Activated naive CD4-positive, alpha-beta T cell treated with anti-CD3 and anti-CD28 coated beads for 36 hours (primary cell): Measurements from ENCODE around the gene ADAMTS10. TPM values are rescaled to one million over a fixed set of nuclear protein-coding genes. Genes with fewer than 3 reads are reported as not detected.
"Not testable (repeated sequence)": the region's sequence is repeated elsewhere in the genome, so short reads cannot be mapped to it uniquely, and the experiment has no call there.

Source experiments
- CTCF ChIA-PET: fragments of 350-600 bp; sonication (Branson Sonifier 250); formaldehyde crosslinking; loops from one replicate; lab custom pipeline; 2021; ENCODE audit warnings: antibody characterized with exemption; lab: Charles Lee
- DNase-seq: peaks from one replicate; pipeline ENCODE4 v3.0.0-alpha.2; 2020
- H3K27ac Mint-ChIP-seq: one replicate; pipeline ENCODE4 v1.8.0; 2021; ENCODE audit warnings: mild to moderate bottlenecking, mixed read lengths
- H3K27me3 Mint-ChIP-seq: one replicate; pipeline ENCODE4 v1.8.0; 2021; ENCODE audit warnings: low read depth, mixed read lengths
- H3K36me3 Mint-ChIP-seq: one replicate; pipeline ENCODE4 v1.8.0; 2021; ENCODE audit warnings: low read depth, mixed read lengths
- H3K4me1 Mint-ChIP-seq: one replicate; pipeline ENCODE4 v1.8.0; 2021; ENCODE audit warnings: low read depth, mixed read lengths
- H3K4me3 Mint-ChIP-seq: one replicate; pipeline ENCODE4 v1.8.0; 2021; ENCODE audit warnings: mild to moderate bottlenecking, moderate library complexity, mixed read lengths
- H3K9me3 Mint-ChIP-seq: one replicate; pipeline ENCODE4 v1.8.0; 2021; ENCODE audit warnings: mixed read lengths
- intact Hi-C: fragments of 100-400 bp; cut with micrococcal nuclease; formaldehyde crosslinking; loops from one replicate; pipeline ENCODE4 v1.15.1; 2023
- total RNA-seq, 2 experiments: library from RNA; stranded (reverse); gene quantifications; one replicate each; pipeline ENCODE4 v1.2.3, GENCODE V29; 2021

Gene ADAMTS10
- total RNA-seq, 2 experiments from 2014 or later: 3.3 to 3.5 TPM

DNA sequence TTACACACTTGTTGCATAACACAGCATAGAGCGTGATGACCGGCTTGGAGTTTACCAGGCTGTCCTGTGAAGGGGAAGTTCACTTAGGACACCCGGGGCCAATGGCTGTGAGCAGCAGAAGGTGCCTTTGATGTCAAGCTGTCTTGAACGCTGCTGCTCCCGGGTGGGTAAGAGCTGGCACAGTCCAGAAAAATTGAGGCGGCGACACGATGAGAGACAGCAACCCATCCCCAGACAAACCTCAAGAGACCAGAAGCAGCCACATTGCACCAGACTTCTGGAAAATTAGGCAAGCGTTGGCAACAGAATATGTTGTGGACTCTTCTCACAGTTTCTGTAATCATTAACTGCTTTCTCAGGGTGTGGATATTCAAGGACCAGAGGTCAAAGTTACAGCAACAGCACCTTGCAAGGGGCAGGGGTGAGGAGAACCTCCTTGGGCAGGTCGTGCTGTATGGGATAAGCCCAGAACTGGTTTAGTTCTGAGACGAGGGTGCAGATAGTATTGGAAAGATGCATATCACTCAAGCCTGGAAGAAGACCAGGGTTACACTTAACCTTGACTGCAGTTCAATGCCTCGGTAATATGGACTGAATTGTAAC lies 30.0 kb upstream of the ADAMTS10 start:
- H3K27me3 Mint-ChIP-seq: peaks cover 12% of the 10 kb centered on the region
- no peak for DNase-seq
- peaks cover 2% of the 10 kb centered on the region for H3K9me3 Mint-ChIP-seq
- H3K36me3 Mint-ChIP-seq: no peaks in the 10 kb centered on the region
- H3K27ac Mint-ChIP-seq: no peak overlapping the region
- intact Hi-C loops: no loop called here
- CTCF ChIA-PET: interaction anchor here (1.0 to 4.5 kb wide), 3 partner anchors 18 to 61 kb away, joined by 4 to 39 read pairs (median 4); no protein-coding TSS in a partner anchor
- H3K4me3 Mint-ChIP-seq: no peak overlapping the region
- peaks cover 4% of the 10 kb centered on the region for H3K4me1 Mint-ChIP-seq

DNA sequence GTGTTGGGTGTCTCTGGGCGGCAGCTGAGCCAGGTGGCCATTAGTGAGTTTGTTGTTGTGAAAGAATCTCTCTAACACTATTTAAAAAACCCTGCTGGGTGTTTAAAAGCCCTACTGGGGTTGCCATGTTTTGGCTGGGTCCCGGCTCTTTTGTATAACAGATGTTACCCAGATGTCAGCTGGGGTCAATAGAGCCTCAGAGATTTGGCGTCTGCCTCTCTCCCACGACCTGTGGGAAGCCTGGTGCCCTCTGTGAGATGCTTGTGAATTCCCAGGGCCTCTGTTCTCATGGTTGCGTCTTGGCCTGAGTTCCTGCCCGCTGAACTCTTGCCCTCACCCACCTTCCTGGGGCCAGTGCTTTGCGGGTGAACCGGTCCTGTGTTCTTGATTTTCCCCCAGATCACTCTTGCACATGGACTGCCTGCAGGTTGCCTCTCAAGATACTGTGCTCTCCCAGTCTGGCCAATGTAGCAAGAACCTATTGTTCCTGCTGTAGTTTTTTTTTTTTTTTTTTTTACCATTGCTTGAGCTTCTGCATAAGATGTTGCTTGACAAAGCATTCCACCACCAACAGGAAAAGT lies 29.4 kb upstream of the ADAMTS10 start:
- no peak overlapping the region for H3K27ac Mint-ChIP-seq
- DNase-seq: no peak
- peaks cover 12% of the 10 kb centered on the region for H3K27me3 Mint-ChIP-seq
- CTCF ChIA-PET: interaction anchor here (1.0 to 1.1 kb wide), 2 partner anchors 24 to 58 kb away, joined by 4 to 6 read pairs; no protein-coding TSS in a partner anchor
- H3K36me3 Mint-ChIP-seq: no peaks in the 10 kb centered on the region
- H3K9me3 Mint-ChIP-seq: peaks cover 2% of the 10 kb centered on the region
- intact Hi-C loops: no loop called here
- H3K4me3 Mint-ChIP-seq: no peak overlapping the region
- H3K4me1 Mint-ChIP-seq: peaks cover 4% of the 10 kb centered on the region

DNA sequence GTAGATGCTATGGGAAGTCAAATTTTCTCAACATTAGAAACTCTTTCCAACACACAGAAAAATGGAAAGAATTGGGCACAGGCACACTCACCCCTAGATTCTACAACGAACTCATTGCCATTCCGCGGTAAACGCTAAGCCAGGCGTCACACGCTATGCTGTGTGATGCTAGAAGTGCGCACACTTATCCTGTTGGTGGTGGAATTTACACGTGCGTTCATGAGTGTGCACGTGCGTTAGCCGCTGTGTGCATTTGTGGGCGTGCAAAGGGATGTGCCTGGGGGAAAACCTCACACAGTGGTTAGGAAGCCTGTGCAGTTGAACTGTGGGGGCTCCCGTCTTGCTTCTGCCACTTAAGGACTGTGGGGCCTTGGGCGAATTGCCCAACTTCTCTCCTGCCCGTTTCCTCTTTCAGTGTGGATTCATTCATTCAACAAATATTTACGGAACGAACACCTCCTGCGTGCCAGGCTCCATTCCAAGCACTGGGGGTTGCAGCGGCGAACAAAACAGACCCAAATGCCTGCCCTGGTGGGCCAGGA lies 27.6 kb upstream of the ADAMTS10 start:
- Mint-ChIP-seq H3K4me1 (peaks cover 6% of the 10 kb centered on the region), H3K9me3 (peaks cover 2% of the 10 kb centered on the region), H3K27me3 (peaks cover 12% of the 10 kb centered on the region), H3K27ac (no peak overlapping the region), H3K4me3 (no peak overlapping the region), H3K36me3 (no peaks in the 10 kb centered on the region)
- peak; percentile 19 for DNase-seq
- CTCF ChIA-PET: no interaction called here
- intact Hi-C loops: no loop called here

DNA sequence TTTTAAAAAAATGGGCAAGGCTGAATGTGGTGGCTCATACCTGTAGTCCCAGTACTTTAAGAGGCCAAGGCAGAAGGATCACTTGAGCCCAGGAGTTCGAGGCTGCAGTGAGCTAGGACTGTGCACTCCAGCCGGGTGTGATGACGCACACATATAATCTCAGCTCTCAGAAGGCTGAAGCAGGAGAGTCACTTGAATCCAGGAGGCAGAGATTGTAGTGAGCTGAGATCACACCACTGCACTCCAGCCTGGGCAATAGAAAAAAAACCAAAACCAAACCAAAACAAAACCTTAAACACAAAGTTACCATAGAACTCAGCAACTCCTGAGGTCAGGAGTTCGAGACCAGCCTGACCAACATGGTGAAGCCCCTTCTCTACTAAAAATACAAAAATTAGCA lies 26.6 kb upstream of the ADAMTS10 start:
- intact Hi-C loops, H3K4me3 Mint-ChIP-seq, DNase-seq, H3K36me3 Mint-ChIP-seq, H3K27ac Mint-ChIP-seq, H3K9me3 Mint-ChIP-seq, H3K4me1 Mint-ChIP-seq: not testable (repeated sequence)
- CTCF ChIA-PET: interaction anchor here (1.1 kb wide), 1 partner anchor 55 kb away, joined by 3 read pairs; no protein-coding TSS in a partner anchor
- H3K27me3 Mint-ChIP-seq: peaks cover 12% of the 10 kb centered on the region

DNA sequence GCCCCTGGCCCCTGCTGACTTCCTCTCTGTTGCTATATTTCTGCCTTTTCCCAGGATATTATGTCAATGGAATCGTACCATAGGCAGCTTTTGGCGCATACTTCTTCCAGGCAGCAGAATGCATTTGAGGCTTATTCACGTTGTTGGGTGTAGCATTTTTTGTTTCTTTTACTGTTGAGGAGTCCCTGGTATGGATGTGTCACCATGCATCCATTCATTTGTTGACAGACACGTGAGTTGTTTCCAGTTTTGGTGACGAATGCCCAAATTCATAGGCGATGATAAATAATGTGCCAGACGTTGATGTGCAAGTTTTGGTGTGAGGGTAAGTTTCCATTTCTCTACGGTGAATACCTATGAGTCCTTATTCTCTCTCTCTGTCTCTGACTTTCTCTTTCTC lies 24.9 kb upstream of the ADAMTS10 start:
- Mint-ChIP-seq H3K9me3 (no peaks in the 10 kb centered on the region), H3K36me3 (no peaks in the 10 kb centered on the region), H3K27me3 (peaks cover 10% of the 10 kb centered on the region), H3K4me1 (peaks cover 6% of the 10 kb centered on the region), H3K4me3 (no peak overlapping the region), H3K27ac (no peak overlapping the region)
- DNase-seq: no peak
- intact Hi-C loops: no loop called here
- CTCF ChIA-PET: no interaction called here

DNA sequence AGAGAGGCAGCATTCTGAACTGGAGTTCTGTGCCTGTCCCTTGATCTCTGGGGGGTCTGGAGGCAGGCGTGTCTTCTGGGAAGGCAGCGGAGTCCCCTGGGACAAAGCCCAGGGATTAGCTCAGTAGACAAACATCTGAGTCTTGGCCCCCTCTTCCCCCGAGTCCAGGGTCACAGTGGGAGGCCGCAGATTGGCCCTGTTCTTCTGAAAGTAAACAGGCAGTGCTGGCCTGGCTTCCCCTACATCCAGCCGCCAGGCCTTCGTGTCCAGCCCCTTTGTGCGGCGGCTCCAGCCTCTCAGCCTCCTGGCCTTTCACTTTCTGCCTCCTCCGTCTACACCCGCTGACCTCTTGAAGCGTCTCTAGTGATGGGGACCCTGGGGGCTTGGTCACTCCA lies 20.9 kb upstream of the ADAMTS10 start:
- Mint-ChIP-seq H3K27ac (no peak overlapping the region), H3K36me3 (no peaks in the 10 kb centered on the region), H3K4me1 (peaks cover 2% of the 10 kb centered on the region), H3K9me3 (no peaks in the 10 kb centered on the region), H3K4me3 (no peak overlapping the region), H3K27me3 (no peaks in the 10 kb centered on the region)
- intact Hi-C loops: no loop called here
- DNase-seq: no peak
- CTCF ChIA-PET: interaction anchor here (0.6 kb wide), 1 partner anchor 478 kb away, joined by 3 read pairs; no protein-coding TSS in a partner anchor

DNA sequence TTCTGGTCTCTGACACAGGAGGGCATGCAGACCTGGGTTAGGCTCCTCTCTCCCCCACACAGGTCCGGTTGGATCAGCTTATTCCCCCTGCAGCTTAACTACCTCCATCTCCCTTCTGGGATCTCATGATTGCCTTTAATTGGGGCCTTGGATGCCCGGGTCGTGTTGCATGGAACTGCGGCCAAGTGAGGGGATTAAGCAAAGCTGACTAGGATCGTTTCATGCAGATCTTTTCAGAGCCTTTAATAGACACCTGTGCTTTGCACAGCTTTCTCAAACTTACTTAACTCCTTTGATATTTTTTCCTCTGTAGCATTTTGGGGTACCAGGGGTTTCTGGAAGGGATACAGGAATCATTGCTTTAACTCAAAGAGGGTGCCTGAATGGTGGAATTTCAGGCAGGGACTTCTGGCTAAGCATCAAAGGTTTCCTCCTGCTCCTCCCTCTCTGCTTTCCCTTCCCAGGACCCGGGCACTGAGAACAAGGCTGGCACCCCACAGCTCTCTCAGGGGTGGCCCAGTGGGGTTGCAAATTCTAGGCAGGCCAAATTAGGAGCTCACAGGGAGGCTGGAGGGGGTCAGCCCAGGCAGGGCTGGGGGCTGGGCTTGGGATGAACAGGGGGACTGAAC lies 20.4 kb upstream of the ADAMTS10 start:
- no peaks in the 10 kb centered on the region for H3K9me3 Mint-ChIP-seq
- H3K4me3 Mint-ChIP-seq: no peak overlapping the region
- no peak for DNase-seq
- no peak overlapping the region for H3K27ac Mint-ChIP-seq
- no peaks in the 10 kb centered on the region for H3K27me3 Mint-ChIP-seq
- intact Hi-C loops: no loop called here
- peaks cover 2% of the 10 kb centered on the region for H3K4me1 Mint-ChIP-seq
- CTCF ChIA-PET: interaction anchor here (0.6 to 0.9 kb wide), 2 partner anchors 63 to 477 kb away, joined by 3 read pairs; no protein-coding TSS in a partner anchor
- no peaks in the 10 kb centered on the region for H3K36me3 Mint-ChIP-seq

DNA sequence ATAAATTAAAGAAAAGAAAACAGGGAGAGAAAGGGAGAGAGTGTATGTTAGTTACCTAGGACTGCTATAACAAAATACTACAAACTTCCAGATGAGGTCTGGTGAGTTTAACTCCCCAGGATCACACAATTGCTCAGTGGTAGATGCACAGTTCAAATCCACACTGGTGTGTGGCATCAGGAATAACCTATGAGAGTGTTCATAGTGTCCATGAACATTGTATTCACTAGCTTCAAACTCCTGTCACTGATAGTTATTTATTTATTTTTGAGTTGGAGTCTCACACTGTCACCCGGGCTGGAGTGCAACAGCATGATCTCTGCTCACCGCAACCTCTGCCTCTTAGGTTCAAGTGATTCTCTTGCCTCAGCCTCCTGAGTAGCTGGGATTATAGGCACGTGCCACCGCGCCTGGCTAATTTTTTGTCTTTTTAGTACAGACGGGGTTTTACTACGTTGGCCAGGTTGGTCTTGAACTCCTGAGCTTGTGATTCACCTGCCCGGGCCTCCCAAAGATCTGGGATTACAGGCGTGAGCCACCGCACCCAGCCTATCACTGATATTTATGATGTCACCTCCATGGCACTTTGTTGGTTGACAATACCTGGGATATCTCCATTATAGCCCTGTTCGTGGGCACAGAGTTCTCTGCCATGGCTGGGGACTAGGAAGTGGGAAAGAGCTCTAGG lies 19.6 kb upstream of the ADAMTS10 start, which contains the start of gene NFILZ:
TSS of gene NFILZ (plus strand) at position 638 of the 688 bp plus-strand sequence. CDS start 46,133 bp downstream, outside the sequence.
- no peak for DNase-seq
- no peaks in the 10 kb centered on the region for H3K9me3 Mint-ChIP-seq
- H3K27ac Mint-ChIP-seq: no peak within 1 kb of the TSS
- no peaks in the 10 kb centered on the region for H3K36me3 Mint-ChIP-seq
- H3K27me3 Mint-ChIP-seq: no peaks in the 10 kb centered on the region
- H3K4me1 Mint-ChIP-seq: peaks cover 2% of the 10 kb centered on the region
- CTCF ChIA-PET: interaction anchor here (0.7 to 0.9 kb wide), 2 partner anchors 50 to 64 kb away, joined by 3 read pairs; no protein-coding TSS in a partner anchor
- H3K4me3 Mint-ChIP-seq: no peak within 1 kb of the TSS
- intact Hi-C loops: no loop called here

DNA sequence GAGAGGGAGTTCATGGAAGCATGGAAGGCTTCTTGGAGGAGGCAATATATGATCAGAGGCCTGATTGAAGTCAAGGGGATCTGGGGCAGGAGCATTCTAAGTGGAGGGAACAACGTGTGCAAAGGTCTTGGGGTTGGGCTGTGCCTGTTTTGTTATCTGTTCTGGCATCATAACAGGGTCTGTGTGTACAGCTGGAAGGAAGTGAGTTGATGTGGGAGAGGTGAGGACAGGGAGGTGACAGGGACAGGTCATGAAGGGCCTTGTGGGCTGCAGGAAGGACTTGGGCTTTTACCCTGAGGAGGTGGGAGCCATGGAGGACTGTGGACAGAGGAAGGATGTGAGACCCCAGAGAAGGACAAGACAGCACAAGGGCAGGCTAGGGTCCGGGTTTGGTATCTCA lies 18.7 kb upstream of the ADAMTS10 start:
- Mint-ChIP-seq H3K27me3 (no peaks in the 10 kb centered on the region), H3K4me1 (peaks cover 2% of the 10 kb centered on the region), H3K27ac (no peak overlapping the region), H3K4me3 (no peak overlapping the region), H3K36me3 (no peaks in the 10 kb centered on the region), H3K9me3 (no peaks in the 10 kb centered on the region)
- CTCF ChIA-PET: no interaction called here
- no peak for DNase-seq
- intact Hi-C loops: no loop called here

DNA sequence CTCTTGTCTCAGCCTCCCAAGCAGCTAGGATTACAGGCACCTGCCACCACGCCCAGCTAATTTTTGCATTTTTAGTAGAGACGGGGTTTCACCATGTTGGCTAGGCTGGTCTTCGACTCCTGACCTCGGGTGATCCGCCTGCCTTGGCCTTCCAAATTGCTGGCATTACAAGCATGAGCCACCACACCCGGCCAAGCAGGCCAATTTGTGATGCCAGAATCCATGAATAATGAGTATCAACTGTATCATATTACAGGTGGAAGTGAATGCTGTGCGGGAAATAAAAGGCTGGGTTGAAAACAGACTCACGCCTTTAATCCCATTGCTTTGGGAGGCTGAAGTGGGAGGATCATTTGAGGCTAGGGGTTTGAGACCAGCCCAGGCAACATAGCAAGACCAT lies 16.3 kb upstream of the ADAMTS10 start:
- intact Hi-C loops: no loop called here
- DNase-seq: no peak
- CTCF ChIA-PET: no interaction called here
- Mint-ChIP-seq H3K36me3 (no peaks in the 10 kb centered on the region), H3K27me3 (no peaks in the 10 kb centered on the region), H3K4me3 (no peak overlapping the region), H3K4me1 (no peaks in the 10 kb centered on the region), H3K9me3 (no peaks in the 10 kb centered on the region), H3K27ac (no peak overlapping the region)

DNA sequence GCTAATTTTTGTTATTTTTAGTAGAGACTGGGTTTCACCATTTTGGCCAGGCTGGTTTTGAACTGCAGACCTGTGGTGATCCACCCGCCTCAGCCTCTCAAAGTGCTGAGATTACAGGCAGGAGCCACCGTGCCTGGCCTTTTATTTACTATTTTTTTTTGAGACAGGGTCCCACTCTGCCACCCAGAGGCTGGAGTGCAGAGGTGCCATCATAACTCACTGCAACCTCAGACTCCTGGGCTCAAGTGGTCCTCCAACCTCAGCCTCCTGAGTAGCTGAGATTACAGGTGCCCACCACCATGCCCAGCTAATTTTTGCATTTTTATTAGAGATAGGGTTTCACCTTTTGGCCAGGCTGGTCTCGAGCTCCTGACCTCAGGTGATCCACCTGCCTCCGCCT lies 12.4 kb upstream of the ADAMTS10 start:
- not testable (repeated sequence) for H3K4me3 Mint-ChIP-seq, H3K36me3 Mint-ChIP-seq, DNase-seq, H3K27ac Mint-ChIP-seq, H3K27me3 Mint-ChIP-seq, H3K9me3 Mint-ChIP-seq, H3K4me1 Mint-ChIP-seq
- CTCF ChIA-PET: interaction anchor here (0.7 to 1.7 kb wide), 2 partner anchors 19 to 241 kb away, joined by 4 read pairs; no protein-coding TSS in a partner anchor
- intact Hi-C loops: loop anchor here (1.0 kb wide), 1 partner anchor 43 kb away; no protein-coding TSS in a partner anchor

DNA sequence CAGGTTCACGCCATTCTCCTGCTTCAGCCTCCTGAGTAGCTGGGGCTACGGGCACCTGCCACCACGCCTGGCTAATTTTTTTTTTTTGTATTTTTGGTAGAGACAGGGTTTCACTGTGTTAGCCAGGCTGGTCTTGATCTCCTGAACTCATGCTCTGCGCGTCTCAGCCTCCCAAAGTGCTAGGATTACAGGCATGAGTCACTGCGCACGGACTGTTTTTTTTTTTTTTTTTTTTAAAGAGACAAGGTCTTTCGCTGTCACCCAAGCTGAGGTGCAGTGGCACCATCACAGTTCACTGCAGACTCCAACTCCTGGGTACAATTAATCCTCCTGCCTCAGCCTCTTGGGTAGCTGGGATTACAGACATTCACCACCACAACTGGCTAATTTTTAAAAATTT lies 8.2 kb upstream of the ADAMTS10 start:
- Mint-ChIP-seq H3K36me3 (no peaks in the 10 kb centered on the region), H3K4me1 (peaks cover 8% of the 10 kb centered on the region), H3K27me3 (no peaks in the 10 kb centered on the region), H3K9me3 (no peaks in the 10 kb centered on the region), H3K27ac (no peak overlapping the region), H3K4me3 (no peak overlapping the region)
- intact Hi-C loops: no loop called here
- no peak for DNase-seq
- CTCF ChIA-PET: interaction anchor here (0.6 kb wide), 1 partner anchor 80 kb away, joined by 3 read pairs; no protein-coding TSS in a partner anchor
